Fibroblast of skin of back (primary cell): ENCODE data around the gene FNDC3A.
A peak's percentile ranks its signal among the peaks of the same experiment; 100 is the strongest.
"Not testable (repeated sequence)": the region's sequence is repeated elsewhere in the genome, so short reads cannot be mapped to it uniquely, and the experiment has no call there.

ENCODE experiments used
- DNase-seq: peaks from one replicate; pipeline ENCODE4 v3.0.0-alpha.2; 2013

The FNDC3A gene

DNA sequence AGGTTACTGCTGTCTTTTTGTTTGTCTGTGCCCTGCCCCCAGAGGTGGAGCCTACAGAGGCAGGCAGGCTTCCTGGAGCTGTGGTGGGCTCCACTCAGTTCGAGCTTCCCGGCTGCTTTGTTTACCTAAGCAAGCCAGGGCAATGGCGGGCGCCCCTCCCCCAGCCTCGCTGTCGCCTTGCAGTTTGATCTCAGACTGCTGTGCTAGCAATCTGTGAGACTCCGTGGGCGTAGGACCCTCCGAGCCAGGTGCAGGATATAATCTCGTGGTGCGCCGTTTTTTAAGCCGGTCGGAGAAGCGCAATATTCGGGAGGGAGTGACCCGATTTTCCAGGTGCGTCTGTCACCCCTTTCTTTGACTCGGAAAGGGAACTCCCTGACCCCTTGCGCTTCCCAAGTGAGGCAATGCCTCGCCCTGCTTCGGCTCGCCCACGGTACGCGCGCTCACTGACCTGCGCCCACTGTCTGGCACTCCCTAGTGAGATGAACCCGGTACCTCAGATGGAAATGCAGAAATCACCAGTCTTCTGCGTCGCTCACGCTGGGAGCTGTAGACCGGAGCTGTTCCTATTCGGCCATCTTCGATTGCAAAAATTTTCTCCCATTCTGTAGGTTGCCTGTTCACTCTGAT lies 182.4 kb downstream of the FNDC3A start:
- not testable (repeated sequence) for DNase-seq

- not testable (repeated sequence) for DNase-seq
Measured at GRCh38 chr13:49163162-49163561, 187.4 kb downstream of the FNDC3A start.

DNA sequence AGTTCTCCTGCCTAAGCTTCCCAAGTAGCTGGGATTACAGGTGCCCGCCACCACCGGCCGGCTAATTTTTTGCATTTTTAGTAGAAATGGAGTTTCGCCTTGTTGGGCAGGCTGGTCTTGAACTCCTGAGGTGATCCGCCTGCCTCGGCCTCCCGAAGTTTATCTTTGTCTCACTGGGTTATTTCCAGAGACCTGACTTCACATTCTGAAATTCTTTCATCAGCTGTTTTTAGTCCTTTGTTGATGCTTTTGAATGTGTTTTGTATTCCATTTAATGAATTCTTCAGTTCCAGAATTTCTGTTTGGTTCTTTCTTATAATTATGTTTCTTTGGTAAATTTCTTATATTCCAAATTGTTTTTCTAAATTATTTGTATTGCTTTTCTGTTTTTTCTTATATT lies 189.0 kb downstream of the FNDC3A start:
- DNase-seq = no peak

- DNase-seq = no peak
Measured at GRCh38 chr13:49165798-49166752, 190.4 kb downstream of the FNDC3A start.

- no peak for DNase-seq
Measured at GRCh38 chr13:49171359-49171758, 195.6 kb downstream of the FNDC3A start.

DNA sequence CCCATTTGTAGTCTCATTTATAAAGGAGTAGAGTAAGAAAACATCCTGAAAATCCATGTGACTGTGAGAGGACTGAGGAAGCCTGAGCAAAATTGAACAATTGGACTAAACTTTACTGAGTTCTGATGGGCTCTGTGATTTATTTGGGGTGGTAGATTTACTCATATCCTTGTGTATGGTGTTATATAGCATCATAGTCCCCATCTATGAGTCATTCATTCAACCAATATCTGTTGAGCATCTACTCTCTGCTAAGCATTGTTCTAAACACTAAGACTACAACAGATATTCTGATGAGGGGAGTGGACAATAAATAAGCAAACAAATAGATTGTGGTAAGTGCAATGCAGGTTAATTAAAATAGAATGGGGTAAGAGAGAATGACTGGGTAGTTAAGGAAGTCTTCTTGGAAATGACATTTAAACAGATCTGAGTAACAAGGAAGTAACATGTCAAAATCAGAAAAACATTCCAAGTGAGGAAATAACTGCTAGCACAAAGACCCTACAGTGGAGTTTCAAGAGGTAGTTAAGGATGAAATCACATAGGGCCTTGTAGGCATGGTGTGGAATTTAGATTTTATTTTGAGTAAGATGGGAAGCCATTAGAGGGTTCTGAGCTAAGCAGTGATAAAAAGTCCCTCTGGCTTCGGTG lies 208.1 kb downstream of the FNDC3A start:
- no peak for DNase-seq

DNA sequence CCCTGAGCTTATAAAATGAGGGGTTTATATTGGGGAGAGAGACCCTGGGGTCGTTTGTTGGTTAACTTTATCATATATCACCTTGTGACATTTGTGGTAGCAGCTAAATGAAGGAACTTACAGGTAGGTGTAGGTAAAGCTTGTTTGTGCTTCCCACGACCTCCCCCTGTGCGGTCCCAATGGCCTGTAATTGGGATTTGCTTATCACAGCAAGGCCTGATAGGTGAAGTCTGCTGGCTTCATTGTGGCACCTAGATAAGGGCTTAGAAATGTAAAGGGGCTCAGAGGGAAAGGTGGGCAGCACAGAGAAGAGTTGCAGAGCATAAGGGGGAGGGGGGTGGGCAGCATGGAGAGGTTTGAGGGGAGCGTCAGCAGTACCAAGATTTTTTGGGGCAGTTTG lies 208.9 kb downstream of the FNDC3A start:
- DNase-seq = no peak

- DNase-seq = no peak
Measured at GRCh38 chr13:49185264-49185663, 209.6 kb downstream of the FNDC3A start.

GRCh38 chr13:49190901-49191300 lies 215.2 kb downstream of the FNDC3A start:
- DNase-seq = no peak

- DNase-seq = no peak
Measured at GRCh38 chr13:49206641-49207040, 230.9 kb downstream of the FNDC3A start.

- no peak for DNase-seq
Measured at GRCh38 chr13:49208619-49209018, 232.9 kb downstream of the FNDC3A start.

GRCh38 chr13:49210114-49210513 lies 234.4 kb downstream of the FNDC3A start:
- no peak for DNase-seq

DNA sequence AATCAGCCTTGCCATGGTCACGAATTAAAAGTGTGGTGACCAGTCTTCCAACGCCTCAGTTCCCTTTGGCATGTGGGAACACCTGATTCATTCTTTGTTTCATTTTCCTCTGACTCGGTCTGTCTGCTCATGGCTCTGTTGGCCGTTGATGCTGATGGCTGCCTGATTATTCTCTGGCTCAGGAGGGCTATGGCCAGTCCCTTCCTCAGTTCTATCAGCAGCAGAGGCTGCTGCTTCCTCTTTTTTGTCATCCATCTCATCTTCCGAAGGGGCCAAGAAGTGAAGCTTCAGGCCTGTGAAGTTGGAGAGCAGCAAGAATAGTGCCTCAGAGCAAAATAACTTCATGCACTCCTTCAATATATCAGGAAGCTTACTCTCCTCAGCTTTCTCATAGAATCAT lies 235.0 kb downstream of the FNDC3A start:
- no peak for DNase-seq

DNA sequence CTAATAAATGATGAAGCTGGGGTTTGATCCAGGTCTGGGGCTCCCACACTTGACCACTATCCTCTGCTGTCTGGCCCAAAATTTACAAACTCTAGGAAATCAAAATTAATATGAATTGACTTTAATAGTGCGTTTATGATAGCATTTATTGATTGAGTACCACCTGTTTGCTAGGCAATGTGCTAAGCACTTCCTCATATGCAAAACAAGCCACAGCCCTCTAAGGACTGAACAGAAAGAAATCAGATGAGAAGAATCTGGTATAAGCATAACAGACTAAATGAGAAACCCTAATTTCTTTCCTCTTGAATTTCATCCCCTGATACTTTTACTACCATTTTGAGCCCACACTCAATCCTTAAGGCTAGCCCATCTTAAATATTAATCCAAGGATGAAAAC lies 237.8 kb downstream of the FNDC3A start:
- no peak for DNase-seq

DNA sequence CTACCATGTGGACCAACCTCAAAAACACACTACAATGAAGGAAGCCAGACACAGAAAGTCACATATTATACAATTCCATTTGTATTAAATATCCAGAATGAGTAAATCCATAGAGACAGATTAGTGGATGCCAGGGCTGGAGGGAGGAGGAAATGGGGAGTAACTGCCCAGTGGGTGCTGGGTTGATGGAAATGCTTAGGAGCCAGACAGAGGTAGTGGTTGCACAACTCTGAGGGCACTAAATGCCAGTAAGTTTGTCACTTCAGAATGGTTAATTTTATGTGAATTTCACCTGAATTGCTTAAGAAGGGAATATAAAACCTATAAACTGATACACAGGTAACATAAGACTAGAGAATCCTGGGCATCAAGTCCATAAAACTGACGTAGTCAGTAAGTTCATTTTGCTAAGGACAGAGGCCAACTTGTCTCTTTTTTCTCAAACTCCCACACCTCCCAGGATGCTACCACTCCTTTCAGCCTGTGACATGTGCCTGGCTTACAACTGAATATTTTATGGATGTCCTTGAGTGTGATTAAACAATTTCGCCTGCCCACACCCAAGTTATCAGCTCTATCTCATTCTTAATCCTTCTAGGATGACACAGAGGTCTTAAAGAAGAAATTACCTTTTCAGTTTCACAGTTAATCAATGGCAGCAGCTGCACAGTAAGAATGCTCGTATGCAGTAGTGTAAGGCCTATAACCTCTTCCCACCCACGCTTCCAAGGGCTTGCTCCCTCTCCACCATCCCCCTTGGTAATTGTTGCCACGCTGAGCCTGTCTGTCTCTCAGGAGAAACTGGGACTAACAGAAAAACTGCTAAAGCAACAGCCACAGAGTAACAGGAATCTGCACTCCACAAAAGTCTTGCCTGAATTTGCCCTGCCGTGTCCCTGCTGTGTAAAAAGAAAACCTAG lies 238.5 kb downstream of the FNDC3A start:
- no peak for DNase-seq

DNA sequence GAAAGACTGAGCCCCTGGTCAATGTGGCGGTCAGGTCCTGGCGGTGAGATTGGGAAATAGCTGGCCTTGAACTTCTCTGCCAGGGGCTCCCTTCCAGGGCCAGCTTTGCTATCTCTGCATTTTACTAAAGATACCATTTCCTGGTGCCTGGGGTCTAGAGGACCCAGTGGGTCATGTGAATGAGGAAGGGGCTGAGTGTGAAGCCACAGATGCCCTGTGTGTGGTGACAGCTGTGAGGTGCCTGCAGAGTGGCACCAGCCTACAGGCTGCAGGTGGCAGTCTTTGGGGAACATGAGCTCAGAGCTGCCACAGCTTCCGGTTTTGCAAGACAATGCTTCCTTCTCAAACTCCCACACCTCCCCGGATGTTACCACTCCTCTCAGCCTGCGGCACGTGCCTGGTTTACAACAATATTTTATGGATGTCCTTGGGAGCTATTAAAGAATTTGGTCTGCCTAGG lies 239.2 kb downstream of the FNDC3A start:
- no peak for DNase-seq

GRCh38 chr13:49216334-49216733 lies 240.6 kb downstream of the FNDC3A start:
- DNase-seq = no peak

DNA sequence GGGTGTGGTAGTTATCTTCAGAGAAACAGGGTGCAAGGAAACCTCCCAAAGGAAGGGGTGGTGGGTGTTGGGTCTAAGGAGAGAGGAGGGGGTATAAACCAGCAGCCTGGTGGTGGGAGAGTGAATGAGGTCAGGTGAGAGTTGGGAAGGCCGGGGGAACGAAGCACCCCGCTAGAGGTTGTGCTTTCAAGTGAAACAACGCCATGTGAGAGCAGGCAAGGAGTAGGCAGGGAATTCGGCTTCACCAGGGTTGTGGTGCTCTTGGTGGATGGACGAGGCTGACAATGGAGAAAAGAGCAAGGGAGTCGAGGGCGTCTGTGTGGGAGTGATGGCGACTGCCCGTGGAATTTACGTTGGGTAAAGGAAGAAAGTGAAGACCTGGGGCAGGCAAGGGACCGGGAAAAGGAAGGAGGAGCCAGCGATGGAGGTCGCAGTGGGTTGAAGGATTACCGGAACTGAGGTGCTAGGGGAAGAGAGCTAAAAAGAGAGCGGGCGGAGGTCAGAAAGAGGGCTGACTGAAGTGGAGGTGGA lies 242.3 kb downstream of the FNDC3A start:
- DNase-seq = no peak

DNA sequence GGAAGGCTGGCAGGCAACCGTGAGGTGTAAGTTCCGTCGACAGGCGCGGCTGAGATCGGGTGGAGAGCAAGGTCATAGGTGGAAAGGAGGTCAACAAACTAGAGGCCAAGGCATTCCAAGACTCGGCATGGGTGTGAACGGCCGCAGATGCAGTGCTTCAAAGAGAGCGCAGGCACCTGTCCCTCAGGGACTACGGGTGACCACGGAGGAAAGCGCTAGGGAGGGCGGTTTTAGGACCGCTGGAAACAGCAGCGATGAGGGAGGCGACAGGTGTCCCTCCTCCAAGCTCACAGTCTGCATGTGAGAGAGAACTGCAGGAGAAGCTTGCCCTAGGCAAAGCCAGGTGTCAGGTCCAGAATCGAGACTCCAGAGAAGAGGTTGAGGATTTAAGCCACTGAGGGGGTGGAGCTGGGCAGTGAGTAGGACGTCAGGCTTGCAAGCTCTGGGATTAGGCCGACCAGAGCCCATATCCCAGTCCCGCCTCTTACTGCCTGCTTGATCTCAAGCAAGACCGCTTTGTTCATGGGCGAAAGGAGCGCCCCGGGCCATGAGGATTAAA lies 242.9 kb downstream of the FNDC3A start:
- no peak for DNase-seq

- no peak for DNase-seq
Measured at GRCh38 chr13:49219647-49220035, 243.9 kb downstream of the FNDC3A start.

GRCh38 chr13:49220036-49220855 lies 244.5 kb downstream of the FNDC3A start, which contains the start of gene MLNR:
MLNR (plus strand) TSS chr13:49220338; CDS start chr13:49220338, 0 bp downstream.
- DNase-seq = peak; percentile 35
